Central memory CD4-positive, alpha-beta T cell (primary cell): ENCODE measurements around the gene GTF2H1.

Source experiments
- DNase-seq: peaks from one replicate; pipeline ENCODE4 v3.0.0; 2022
- total RNA-seq, 3 experiments: gene quantifications; one replicate each; lab custom pipeline; 2026; lab: John Stamatoyannopoulos, UW

Gene GTF2H1
- 33.2 to 127 (median 89.2) reads per million in 3 experiments for total RNA-seq

DNA sequence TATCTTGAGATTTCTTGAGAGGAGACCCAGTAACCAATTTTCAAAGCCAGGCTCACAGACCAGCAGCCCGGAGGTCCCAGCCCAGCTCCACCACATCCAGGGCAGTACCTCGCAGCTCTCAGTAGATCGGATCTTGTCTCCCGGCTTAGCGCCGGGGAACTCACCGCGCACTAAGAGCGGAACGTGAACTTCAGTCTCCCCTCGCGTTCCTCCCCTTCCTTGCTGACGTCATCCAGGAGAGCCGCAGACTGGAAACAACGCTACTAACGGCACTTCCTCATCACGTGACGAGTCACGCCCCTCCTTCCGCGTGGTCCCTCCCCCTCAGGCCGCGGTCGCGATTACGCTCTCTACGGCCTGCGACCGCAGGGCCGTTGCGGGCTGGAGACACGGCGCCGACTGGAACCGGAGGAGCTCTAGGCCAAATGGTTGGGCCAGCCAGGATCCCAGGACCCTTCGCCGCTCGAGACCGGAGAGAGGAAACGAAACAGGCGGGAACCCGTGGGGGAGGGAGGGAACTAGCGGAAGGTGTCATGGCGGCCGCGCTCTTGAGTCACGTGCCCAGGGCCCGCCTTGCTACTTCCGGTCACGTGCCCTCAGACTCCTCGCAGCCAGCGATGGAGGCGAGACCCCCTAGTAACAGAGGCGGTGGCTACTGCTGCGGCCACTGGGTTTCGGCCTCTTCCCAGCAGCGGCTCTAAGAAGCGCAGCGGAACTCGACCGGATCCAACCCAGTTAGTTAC is at the start of gene GTF2H1, which contains the start of gene HPS5:
GTF2H1 (plus strand) TSS at position 599 of the 743 bp plus-strand sequence. CDS start 10,508 bp downstream, outside the sequence.
HPS5 (minus strand) TSS at position 172 of the 743 bp plus-strand sequence. CDS start 4,282 bp downstream, outside the sequence.
- DNase-seq = peak; percentile 96

DNA sequence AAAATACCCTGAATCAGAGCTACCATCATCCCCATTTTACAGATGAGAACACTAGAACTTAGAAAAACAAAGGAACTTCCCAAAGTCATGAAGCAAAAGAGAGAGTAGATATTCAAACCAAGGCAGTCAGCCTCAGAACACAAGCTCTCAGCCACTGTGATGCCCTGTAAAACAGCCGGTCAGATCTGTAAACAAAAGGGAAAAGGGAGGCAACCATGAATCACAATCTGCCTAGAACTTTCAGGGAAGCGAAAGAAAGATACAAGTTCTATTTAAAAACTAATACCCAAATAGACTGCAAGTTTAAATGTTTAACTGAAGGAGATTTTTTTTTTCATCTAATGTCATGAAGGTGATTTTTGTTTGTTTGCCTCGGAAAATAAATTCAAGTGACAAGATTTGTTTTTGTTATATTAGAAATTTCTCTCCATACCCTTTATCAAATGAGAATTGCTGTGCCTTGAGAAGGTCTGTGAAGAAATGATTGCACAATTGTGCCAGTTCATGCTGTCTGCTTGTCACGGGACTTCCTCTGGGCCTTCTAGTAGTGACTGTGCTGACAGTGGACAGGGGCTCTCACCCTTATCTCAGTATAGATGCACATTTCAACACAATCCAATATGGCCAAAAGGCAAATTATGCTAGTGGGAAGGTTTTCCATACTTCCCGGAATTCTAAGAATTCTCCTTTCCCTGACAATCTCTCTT is 44.6 kb upstream of the GTF2H1 start:
- DNase-seq = no peak

DNA sequence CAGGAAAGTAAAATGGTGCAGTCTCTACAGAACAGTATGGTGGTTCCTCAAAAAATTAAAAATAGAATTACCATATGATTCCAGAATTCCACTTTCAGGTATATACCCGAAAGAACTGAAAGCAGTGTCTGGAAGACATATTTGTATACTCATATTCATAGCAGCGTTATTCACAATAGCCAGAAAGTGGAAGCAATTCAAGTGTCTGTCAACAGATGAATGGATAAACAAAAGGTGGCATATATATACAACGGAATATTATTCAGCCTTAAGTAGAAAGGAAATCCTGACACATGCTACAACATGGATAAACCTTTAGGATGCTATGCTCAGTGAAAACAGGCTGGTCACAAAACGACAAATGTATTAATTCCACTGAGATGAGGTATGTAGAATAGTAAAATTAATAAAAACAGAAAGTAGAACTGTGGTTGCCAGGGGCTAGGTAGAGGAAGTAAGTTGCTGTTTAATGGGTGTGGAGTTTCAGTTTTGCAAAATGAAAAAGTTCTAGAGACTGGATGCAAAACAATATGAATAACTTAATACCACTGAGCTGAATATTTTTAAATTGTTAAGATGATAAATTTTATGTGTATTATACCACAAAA is 41.8 kb upstream of the GTF2H1 start:
- DNase-seq = no peak

DNA sequence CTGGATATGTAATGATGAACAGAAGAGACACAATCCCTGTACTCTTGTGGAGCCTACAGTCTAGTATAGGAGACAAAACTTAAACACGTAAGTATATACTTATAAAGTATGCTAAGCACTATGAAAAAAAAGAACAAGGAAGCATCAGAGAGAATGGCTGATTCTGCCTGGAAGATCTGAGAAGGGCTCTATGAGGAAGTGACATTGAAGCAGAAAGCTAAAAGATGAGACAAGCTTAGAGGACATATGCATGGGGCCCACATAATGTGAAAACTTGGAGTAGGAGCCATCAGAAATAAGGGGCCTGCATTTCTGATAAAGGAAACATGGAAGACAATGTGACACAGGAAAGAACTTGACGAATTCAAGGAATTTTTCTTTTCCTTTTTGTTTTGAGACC is 39.7 kb upstream of the GTF2H1 start:
- DNase-seq = no peak

DNA sequence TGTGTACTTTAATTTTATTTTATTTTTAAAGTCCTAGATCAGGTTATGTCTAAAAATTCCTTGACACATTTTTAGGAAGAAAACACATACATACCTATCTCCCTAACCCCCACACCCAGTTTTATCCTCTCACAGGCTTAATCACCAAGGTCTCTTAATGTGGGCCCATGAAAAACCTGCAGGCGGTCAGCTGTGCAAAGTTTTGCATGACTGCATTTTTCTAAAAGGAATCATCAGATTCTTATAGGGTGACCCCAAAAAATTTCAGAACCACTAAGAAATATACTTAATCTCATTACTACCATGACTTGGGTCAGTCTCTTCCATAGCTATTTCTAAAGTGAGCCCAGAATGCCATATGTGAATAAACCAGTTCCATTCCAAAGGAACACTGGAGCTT is 36.5 kb upstream of the GTF2H1 start:
- DNase-seq = no peak

DNA sequence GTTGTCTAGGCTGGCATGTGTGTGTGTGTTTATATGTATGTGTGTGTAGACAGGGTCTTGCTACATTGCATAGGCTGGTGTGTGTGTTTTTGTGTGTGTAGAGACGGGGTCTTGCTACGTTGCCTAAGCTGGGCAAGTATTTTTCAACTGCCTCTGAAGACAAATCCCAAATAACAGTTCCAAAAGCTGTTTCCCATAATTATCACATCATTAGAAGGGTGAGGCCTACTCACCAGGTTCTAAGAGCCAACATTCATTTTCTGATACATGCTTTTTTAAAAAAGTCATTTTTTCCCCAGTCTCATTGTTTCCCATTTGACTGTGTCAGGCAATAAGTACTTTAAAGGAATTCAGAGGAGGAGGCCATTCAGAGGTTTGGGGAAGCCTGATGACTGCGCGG is 33.5 kb upstream of the GTF2H1 start:
- no peak for DNase-seq

DNA sequence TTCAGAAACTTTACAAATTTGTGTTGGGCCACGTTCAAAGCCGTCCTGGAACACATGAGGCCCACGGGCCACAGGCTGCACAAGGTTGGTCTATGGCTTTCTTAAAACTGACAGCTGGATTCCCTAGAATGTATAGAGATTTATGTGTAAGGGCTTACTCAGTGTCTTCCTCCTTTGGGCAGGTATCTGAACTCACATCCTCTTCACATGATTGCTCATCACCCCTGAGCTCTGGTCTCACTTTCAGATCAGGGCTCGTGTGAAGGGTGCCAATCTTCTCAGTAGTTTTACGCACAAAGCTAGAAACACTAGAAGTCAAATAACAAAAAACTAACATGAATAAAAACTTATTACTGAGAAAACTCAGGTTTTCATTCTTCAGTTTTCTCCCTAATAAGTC is 27.5 kb upstream of the GTF2H1 start:
- DNase-seq = no peak

DNA sequence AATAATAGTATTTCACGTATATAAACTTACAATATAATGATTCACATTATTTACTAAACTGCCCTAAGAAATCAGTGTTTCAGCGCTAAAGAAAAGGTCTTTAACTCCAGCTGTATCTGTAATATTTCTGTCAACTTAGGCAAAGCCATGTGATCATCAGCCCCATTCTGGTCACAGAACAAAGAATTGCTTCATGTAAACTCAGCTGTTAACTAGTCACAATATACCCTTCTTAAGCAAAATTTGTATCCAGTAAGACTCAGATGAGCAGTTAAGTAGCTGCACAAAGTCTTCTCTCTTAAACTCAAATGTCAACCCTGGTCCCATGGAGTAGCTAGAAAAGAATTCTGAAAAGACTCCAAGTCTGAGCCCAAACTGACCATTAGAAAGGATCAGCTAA is 27.1 kb upstream of the GTF2H1 start:
- DNase-seq = no peak

DNA sequence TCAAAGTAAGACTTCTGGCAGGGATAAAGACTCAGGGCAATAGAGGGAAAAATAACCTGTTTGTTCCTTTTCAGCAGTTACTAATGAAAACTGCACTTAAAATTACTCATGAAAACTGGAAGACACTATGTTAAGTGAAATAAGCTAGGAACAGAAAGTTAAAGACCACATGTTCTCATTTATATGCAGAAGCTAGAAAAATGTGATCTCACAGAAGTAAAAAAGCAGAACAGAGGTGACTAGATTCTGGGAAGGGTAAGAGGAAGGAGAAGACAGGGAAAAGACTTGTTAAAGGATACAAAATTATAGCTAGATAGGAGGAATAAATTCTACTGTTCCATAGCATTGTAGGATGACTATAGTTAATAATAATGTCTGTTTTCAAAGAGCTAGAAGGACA is 22.6 kb upstream of the GTF2H1 start:
- DNase-seq = no peak

DNA sequence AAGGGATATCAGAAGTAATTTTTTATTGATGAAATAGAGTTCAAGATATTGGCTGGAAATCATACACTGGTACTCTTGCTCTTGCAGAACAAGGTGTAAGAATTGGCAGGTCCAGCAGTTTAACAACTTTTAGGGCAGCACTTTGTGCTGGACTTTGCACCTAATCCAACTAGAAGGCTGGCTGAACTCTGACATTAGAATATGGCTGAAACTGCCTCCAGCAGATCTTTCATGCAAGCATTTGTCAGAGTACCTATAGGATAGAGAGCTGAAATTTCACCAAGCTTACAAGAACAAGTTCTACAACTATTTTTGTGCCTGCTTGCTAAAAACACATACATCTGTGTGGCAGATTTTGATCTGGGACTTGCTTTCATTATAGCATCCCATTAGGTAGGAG is 17.6 kb upstream of the GTF2H1 start:
- no peak for DNase-seq

DNA sequence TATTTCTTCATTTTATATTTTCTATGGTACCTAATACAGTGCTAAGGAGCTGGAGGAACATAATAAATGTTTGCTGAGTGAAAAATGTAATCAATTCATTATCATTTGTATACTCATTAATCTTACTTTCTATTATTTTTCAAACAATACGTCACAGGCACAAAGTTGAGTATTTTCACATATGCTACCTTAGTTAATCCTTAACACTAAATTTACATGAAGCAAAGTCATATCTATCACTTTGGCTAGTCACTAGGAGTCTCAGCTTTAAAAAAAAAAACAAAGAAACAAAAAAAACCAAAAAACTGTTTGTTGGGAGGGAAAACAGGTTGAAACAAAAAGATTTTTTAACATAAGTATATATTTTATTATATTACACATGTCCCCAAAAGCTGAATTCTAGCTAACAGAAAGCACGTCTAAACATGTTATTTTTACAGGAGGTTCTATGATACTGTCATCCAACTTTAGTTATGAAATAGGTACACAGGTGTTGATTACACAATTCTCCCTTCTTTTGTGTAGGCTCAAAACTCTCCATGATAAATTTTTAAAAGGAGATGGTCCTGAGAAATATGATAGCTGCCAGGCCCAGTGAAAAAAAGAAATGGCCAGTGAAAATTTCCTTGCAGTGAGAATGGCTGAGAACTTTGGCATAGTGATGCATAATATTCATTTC is 14.8 kb upstream of the GTF2H1 start:
- DNase-seq = no peak

DNA sequence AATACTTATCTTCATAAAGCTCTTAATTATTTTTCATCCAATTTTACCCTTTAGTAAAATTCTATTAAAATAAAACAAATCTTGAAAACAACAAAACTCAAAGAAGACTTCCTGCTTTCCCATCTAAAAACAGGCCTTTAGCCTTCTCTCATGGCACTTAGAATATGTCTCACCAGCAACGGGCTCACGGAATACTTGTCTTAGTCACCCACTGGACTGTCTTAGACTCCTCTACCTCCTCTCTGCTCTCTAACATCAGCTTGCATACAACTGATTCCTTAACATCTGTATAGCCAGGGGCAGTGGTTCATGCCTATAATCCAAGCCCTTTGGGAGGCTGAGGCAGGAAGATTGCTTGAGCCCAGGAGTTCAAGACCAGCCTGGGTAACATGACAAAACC is 14.1 kb upstream of the GTF2H1 start:
- DNase-seq = no peak

DNA sequence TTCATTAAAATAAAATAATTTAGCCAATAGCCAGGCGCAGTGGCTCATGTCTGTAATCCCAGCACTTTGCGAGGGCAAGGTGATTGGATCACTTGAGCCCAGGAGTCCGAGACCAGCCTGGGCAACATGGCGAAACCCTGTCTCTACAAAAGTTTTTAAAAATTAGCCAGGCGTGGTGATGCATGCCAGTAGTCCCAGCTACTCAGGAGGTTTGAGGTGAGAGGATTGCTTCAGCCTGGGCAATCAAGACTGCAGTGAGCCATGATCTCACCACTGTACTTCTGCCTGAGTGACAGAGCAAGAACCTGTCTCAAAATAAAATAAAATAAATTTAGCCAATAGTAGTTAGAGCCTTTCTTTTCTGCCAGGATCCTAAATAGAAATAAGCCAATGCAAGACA is 12.7 kb upstream of the GTF2H1 start:
- DNase-seq = no peak

DNA sequence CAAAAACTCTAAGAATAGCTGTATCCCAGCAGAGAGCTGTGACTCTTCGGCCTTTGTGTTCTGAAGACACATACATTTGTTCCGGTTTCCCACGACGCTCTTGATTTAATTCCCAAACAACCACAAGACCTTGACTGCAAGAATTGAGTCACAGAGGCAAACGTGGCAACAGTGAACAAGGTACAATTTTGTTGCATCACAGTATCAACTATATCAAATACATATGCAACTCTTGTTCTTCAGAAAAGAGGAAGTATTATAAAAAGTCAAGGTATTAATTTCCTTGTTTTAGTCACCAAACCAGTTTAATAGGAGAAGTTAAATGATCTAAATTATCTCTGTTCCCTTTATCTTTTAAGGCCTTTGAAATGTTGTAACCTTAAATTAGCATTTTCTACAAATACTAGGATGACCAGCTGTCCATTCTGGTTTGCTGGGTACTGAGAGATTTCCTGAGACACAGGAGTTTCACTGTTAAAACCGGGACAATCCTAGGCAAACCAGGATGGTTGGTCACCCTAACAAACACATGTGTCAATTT is 11.5 kb upstream of the GTF2H1 start:
- no peak for DNase-seq

DNA sequence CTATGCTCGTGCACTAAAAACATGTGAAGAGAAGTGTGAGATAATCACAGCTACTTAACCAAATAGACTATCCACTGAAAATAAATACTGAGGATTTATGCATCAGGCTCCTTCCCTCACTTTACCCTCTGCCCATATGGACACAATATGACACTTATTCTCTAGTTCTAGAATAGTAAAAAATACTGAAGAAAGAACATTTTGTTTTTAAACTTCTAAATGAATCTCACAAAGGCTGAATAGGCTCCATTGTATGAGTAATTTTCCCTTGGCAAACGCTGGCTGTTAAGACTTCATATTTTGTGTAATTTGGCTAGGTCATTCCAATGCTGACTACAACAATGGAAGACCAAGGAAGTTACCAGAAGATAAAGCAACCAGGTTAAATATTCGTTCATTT is 10.4 kb upstream of the GTF2H1 start:
- DNase-seq = no peak

DNA sequence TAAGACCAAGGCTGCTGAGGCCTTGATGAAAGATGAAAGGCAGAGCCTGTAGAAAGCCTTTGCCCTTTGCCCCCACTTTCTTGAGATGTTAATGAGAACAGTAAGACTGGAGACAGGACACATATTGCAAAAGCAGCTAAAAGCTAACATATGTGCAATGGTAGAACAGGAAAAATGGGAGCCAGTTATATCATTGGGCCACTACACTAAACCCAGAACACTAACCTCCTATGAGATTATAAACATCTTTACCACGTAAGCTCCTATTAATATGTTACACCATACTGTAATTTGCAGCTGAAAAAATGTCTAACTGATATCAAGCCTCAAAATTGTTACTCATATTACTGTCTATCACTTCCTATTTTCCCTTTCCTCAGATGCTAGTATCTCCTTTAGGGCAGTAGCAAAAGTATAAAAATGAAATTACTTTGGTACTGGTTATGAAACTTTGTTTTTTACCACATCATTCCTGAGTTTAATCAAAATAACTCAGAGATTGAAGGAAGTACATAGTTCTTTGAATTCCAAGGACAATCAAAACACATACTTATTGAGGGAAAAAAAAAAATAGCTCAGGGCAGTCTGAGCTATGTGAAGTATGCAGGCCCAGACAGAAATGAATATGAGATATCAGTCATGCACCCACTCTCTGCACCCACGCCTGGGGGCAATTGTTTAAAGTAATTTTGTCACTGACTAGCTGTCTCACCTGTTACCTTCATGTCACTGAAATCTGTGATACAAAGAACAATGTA is 9.5 kb upstream of the GTF2H1 start:
- DNase-seq = no peak

DNA sequence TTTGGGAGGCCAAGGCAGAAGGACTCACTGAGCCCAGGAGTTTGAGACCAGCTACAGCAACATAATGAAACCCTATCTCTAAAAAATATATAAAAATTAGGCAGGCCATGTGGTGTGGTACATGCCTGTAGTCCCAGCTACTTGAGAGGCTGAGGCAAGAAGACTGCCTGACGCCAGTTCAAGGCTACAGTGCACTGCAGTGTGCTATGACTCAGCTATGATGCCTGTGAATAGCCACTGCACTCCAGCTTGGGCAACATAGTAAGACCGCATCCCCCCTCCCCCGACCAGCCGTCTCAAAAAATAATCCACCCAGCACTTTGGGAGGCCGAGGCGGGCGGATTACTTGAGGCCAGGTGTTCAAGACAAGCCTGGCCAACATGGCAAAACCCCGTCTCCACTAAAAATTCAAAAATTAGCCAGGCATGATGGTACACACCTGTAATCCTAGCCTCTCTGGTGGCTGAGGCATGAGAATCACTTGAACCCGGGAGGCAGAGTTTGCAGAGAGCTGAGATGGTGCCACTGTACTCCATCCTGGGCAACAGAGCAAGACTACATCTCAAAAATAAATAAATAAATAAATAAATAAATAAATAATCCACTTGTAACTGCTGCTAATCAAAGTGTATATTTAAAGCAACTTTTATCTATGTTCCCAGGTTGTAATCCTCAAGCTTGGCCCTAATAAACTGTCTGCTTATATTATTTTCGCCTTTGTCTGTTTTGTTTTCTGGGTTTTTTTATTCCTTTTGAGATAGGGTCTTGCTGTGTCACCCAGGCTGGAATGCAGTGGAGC is 8.2 kb upstream of the GTF2H1 start:
- no peak for DNase-seq

DNA sequence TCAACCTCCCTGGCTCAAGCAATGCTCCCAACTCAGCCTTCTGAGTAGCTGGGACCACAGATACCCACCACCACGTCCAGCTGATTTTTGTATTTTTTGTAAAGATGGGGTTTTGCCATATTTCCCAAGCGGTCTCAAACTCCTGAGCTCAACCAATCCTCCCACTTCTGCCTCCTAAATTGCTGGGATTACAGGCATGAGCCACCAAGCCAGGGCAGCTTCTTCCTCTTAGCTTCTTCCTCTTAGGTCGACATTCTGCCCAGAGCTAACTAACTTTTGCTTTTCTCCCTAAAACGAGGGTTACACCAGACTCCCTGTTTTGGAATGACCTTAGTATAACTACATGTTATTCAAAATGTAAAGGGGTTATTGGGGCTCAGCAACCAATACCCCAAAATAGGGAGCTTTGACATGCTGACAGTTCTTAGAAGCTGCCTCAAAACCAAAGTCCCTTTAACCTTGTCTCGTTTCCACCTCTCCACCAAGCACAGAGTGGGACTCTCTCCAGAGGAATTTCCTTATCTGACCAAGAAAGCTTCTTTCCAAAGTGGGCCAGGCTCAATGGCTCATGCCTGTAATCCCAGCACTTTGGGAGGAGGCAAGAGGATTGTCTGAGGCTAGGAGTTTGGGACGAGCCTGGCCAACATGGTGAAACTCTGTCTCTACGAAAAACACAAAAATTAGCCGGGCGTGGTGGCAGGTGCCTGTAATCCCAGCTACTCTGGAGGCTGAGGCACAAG is 7.4 kb upstream of the GTF2H1 start:
- no peak for DNase-seq

DNA sequence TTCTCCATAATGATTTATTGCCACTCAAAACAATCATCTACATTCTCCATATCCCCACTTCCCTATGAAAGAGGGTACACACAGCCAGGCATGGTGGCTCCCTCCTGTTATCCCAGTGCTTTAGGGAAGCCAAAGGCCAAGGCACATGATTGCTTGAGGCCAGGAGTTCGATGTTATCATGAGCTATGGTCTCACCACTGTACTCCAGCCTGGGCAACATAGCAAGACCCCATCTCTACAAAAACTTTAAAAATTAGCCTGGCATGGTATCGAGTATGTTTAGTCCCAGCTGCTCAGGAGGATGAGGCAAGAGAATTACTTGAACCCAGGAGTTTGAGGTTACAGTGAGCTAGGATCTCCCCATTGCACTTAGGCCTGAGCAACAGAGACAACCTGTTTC is 6.5 kb upstream of the GTF2H1 start:
- no peak for DNase-seq

DNA sequence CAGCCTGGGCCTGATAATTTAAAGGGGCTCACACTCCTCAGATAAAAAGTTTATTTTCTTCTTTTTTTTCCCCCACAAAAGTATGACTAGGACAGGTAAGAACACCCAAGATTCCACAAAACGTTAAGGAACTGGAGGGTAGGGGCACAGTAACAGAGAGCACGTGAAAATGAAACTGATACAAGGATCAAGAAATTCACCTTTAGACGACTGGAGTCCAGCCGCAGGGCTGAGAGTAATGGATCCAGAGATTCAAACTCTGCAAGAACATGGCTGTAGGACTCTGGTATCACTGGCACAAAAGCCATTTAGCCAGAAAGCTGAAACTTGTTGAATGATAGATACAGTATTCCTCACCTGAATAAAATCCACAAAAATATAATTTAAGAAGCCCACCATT is 4.8 kb upstream of the GTF2H1 start:
- DNase-seq = no peak

DNA sequence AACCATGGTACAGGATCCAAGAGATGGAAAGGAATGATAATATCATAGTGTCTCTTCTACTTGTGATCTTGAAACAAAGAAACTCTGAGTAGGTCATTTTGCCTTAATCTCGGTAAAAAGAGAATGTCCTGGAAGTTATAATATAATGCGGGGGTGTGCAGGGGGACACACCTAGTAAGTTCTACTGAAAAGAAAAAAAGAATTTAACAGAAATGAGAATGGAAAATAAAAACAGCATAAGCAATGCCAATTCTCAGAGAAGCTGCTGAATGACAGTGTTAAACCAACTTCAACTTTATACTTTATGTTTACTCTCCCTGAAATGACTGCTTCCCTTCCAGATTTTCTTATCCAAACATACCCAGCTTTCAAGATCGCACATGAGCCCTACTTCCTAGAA is 2.5 kb upstream of the GTF2H1 start:
- DNase-seq = no peak
